Measurements from ENCODE around the gene LRP2.

Gene LRP2

DNA sequence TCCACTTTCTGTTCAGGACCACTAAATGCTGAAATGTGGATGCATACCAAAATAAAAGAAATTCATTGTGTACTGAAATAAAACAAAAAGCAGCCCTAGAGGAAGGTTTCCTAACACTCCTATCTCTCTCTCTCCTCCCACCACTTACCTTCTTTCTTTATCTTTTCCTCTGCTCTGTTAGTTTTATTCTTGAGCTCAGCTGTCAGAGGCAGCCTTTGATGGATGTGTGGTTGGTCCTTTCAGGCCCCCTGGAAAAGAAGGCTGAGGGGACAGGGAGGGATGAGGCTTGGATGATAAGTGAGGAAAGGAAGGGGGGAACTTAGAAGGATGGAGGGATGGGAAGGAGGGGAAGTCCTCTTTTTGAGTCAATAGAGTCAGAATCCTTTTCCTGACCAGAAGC, 245.3 kb downstream of the LRP2 start:
- no peak for TF ChIP-seq PAX5 (IDR thresholded peaks at IDR 0.05; ENCODE audit: insufficient read depth, low read length, severe bottlenecking)
- no peak for TF ChIP-seq SPI1 (IDR thresholded peaks at IDR 0.05; ENCODE audit: low read depth, low read length)
- no peak for TF ChIP-seq POLR2A (IDR thresholded peaks at IDR 0.05; ENCODE audit: low read depth, low read length)
- TF ChIP-seq TAF1 (IDR thresholded peaks at IDR 0.05; ENCODE audit: low read depth, low read length), result no peak
- no peak for TF ChIP-seq POLR2AphosphoS5 (IDR thresholded peaks at IDR 0.05; ENCODE audit: low read depth, low read length)
- TF ChIP-seq POU2F2 (IDR thresholded peaks at IDR 0.05; ENCODE audit: low read depth, low read length), result no peak
- no peak for DNase-seq (ENCODE audit: insufficient read length, low spot score)
- FAIRE-seq, result no peak

DNA sequence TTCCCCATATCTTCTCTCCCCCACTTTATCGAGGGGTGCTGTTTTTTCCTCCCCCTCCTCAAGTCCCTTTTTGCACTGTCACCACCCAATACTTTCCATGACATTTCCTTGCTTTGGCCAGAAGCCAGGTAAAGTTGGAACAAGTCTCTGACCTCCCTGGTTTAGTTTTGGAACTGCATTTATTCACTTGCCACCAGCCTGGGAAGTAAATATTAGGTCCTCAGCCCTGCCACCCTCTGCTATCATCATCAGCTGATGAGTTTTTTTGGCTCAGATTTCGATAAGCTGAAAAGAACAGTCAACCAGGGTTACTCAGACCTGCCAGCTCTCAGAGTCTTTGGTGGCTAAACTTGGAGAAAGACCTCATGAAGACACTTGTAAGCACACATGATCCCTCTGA, 246.0 kb downstream of the LRP2 start:
- no peak for FAIRE-seq

DNA sequence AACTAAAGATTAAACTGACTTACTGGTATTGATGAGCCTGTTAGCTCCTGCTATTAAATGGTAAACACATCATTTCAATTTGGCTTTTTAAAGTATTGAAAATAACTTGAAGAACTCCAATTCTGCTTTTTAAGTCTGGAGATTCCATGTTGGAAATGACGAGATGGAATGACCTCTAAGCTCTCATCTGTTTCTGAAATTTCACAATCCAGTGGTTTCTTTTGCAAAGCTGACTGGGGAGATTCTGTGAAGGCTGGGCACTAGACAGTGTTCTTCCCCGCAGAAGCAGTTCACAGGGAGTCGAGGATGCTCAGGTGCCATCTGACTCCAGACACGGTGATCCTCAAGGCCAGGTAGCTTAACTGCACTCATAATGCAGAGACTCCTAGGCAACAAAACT, 248.3 kb downstream of the LRP2 start:
- no peak for DNase-seq (ENCODE audit: insufficient read length, low spot score)
- TF ChIP-seq PAX5 (IDR thresholded peaks at IDR 0.05; ENCODE audit: insufficient read depth, low read length, severe bottlenecking) (no peak), POLR2AphosphoS5 (IDR thresholded peaks at IDR 0.05; ENCODE audit: low read depth, low read length) (no peak), SPI1 (IDR thresholded peaks at IDR 0.05; ENCODE audit: low read depth, low read length) (no peak), TAF1 (IDR thresholded peaks at IDR 0.05; ENCODE audit: low read depth, low read length) (no peak), POLR2A (IDR thresholded peaks at IDR 0.05; ENCODE audit: low read depth, low read length) (no peak), POU2F2 (IDR thresholded peaks at IDR 0.05; ENCODE audit: low read depth, low read length) (no peak)
- no peak for FAIRE-seq

More for the DNA sequence above, 246.0 kb downstream of the LRP2 start:
- no peak for DNase-seq (ENCODE audit: insufficient read length, low spot score)
- TF ChIP-seq TAF1 (IDR thresholded peaks at IDR 0.05; ENCODE audit: low read depth, low read length) (no peak), PAX5 (IDR thresholded peaks at IDR 0.05; ENCODE audit: insufficient read depth, low read length, severe bottlenecking) (no peak), POLR2AphosphoS5 (IDR thresholded peaks at IDR 0.05; ENCODE audit: low read depth, low read length) (no peak), SPI1 (IDR thresholded peaks at IDR 0.05; ENCODE audit: low read depth, low read length) (no peak), POLR2A (IDR thresholded peaks at IDR 0.05; ENCODE audit: low read depth, low read length) (no peak), POU2F2 (IDR thresholded peaks at IDR 0.05; ENCODE audit: low read depth, low read length) (no peak)

DNA sequence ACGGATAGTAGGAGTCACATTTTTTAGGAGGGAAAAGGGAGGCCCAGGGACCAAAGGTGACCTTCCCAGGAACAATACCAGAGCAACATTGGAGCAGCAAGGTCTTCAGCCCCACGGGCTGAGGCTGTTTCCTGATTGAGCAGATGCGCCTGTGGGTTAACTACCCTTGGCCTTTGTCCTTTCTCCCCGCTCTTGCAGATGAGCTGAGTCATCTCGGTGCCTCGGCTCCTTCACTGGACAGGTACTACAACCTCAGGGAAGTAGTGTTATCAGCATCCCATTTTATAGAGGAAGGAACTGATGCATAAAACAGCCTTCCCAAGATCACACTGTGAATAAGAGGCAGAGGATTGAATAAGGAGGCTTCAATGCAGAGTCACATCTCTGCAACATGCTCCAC, 249.5 kb downstream of the LRP2 start:
- DNase-seq (ENCODE audit: insufficient read length, low spot score), result no peak
- no peak for TF ChIP-seq TAF1 (IDR thresholded peaks at IDR 0.05; ENCODE audit: low read depth, low read length)
- TF ChIP-seq POU2F2 (IDR thresholded peaks at IDR 0.05; ENCODE audit: low read depth, low read length), result no peak
- TF ChIP-seq POLR2AphosphoS5 (IDR thresholded peaks at IDR 0.05; ENCODE audit: low read depth, low read length), result no peak
- TF ChIP-seq PAX5 (IDR thresholded peaks at IDR 0.05; ENCODE audit: insufficient read depth, low read length, severe bottlenecking), result no peak
- FAIRE-seq, result no peak

DNA sequence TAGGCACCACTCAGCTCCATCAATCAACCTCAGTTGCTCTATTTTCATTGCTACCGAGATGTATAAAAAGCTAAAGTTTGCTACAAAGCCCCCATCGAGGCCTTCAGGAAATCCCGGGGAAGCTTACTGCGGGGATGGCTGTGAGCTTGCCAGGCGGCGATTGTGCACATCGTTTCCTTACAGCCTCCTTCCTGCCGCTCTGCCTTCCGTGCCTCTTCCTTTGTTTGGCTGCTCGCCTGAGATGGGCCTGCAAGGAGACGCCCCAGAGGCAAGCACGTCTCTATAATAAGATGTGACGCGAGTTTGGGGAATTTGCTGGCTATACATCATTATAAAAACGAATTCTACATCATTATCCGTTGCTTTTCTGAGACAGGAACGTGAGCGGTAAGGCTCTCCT, 251.4 kb downstream of the LRP2 start:
- DNase-seq (ENCODE audit: insufficient read length, low spot score) (no peak), FAIRE-seq (no peak)

DNA sequence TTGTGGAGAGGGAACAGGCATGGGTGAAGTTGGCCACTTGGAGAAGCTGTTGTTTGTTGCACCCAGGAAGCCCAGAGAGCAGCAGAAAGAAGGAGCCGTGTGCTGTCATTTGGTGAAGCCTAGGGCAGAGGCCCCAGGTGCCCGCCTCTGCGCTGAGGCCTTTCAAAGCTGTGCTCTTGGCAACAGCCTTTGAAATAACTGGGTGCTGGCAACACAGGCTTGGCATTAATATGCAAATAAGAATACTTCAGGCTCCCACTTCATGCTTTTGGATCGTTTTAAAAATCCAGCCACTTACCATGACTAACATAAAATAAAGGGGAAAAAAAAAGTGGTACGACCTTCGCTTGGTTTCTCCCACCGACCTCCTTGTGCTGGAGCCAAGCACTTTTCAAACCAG, 251.9 kb downstream of the LRP2 start:
- no peak for DNase-seq (ENCODE audit: insufficient read length, low spot score)
- FAIRE-seq, result no peak
- no peak for TF ChIP-seq POLR2AphosphoS5 (IDR thresholded peaks at IDR 0.05; ENCODE audit: low read depth, low read length)
- TF ChIP-seq POU2F2 (IDR thresholded peaks at IDR 0.05; ENCODE audit: low read depth, low read length), result no peak
- TF ChIP-seq POLR2A (IDR thresholded peaks at IDR 0.05; ENCODE audit: low read depth, low read length), result no peak
- no peak for TF ChIP-seq TAF1 (IDR thresholded peaks at IDR 0.05; ENCODE audit: low read depth, low read length)
- TF ChIP-seq PAX5 (IDR thresholded peaks at IDR 0.05; ENCODE audit: insufficient read depth, low read length, severe bottlenecking), result no peak
- no peak for TF ChIP-seq SPI1 (IDR thresholded peaks at IDR 0.05; ENCODE audit: low read depth, low read length)

More for the DNA sequence above, 251.4 kb downstream of the LRP2 start:
- no peak for TF ChIP-seq POU2F2 (IDR thresholded peaks at IDR 0.05; ENCODE audit: low read depth, low read length)
- no peak for TF ChIP-seq TAF1 (IDR thresholded peaks at IDR 0.05; ENCODE audit: low read depth, low read length)
- no peak for TF ChIP-seq PAX5 (IDR thresholded peaks at IDR 0.05; ENCODE audit: insufficient read depth, low read length, severe bottlenecking)
- no peak for TF ChIP-seq POLR2AphosphoS5 (IDR thresholded peaks at IDR 0.05; ENCODE audit: low read depth, low read length)
- TF ChIP-seq SPI1 (IDR thresholded peaks at IDR 0.05; ENCODE audit: low read depth, low read length), result no peak
- no peak for TF ChIP-seq POLR2A (IDR thresholded peaks at IDR 0.05; ENCODE audit: low read depth, low read length)

DNA sequence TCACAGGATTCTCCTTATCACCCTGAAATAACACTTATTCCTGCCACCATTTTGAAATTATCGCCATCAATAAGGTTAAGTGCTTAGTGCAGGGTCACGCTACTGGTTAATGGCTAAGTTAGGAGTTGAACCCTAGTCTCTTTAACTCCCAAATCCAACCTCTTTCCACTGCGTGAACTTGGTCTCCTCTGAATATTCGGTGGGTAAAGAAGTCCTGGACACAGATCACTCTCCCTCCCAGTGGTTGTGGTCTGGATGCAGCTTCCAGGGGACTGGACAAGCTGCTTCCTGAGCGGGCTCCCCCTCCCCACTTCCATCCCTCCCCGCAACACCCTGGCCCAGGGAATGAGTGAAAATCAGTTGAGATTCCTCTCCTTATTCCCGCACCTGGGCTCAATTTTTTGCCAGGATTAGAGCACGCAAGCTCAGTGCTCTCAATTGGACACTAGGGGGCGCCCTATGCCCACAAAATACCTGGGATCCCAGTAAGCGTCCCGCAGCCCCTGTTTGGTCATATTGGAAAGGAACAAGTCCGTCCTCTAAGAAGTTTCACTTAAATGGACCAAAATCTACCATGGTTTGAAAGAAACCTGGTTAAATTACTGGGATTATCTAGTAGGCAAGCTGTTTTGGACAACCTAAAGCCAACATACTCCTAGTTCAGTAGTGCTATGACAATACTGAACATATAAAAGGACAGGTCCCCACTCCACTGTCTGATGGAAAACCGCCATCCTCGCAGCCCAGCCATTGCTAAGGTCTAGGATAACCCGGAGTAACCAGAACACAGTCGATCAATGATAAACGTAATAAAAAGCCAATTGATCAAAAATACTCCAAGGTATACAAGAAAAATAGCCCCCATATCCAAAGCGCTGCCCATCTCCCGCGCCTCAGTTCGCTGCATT, 252.6 kb downstream of the LRP2 start:
- TF ChIP-seq POLR2A (IDR thresholded peaks at IDR 0.05; ENCODE audit: low read depth, low read length) (no peak), TAF1 (IDR thresholded peaks at IDR 0.05; ENCODE audit: low read depth, low read length) (no peak), PAX5 (IDR thresholded peaks at IDR 0.05; ENCODE audit: insufficient read depth, low read length, severe bottlenecking) (no peak), POLR2AphosphoS5 (IDR thresholded peaks at IDR 0.05; ENCODE audit: low read depth, low read length) (no peak), SPI1 (IDR thresholded peaks at IDR 0.05; ENCODE audit: low read depth, low read length) (no peak), POU2F2 (IDR thresholded peaks at IDR 0.05; ENCODE audit: low read depth, low read length) (no peak)
- FAIRE-seq (no peak), DNase-seq (ENCODE audit: insufficient read length, low spot score) (peak; percentile 7)

DNA sequence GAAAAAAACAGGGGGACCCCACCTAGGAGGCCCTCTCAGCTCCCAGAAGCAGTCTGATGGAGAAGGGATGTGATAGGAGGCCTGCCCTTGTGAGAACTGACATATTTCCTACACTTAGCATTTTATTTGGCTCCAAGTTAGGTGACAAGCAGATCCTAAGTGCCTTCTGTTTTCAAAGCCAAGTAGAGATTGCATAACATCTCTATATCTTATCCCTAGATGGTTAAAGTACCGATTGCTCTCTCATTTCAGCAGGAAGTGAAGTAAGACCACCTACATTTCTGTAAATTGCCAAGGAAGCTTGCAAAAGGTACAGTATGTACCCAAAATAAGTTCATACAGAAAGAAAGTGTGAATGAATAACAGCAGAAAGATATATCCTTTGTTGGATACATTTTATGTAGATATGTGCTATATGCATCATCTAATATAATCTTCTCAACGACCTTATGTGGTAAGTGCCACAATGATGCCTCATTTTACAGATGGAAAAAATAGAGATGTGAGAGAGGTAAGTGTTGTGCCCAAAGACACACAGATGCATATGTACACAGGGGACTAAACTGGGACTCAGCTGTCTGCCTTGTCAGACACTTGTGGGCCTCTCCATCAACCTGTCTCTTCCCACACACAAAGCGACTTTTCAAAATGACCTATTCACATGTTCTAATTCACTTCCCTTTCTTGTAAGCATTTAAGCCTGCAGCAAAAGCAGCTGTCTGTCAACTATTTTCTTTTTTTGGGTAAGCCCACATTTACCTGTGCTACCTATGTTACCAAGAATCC, 254.0 kb downstream of the LRP2 start:
- DNase-seq (ENCODE audit: insufficient read length, low spot score) (no peak), FAIRE-seq (no peak)
- TF ChIP-seq POLR2A (IDR thresholded peaks at IDR 0.05; ENCODE audit: low read depth, low read length) (no peak), SPI1 (IDR thresholded peaks at IDR 0.05; ENCODE audit: low read depth, low read length) (0 out of 2 replicates have a peak, but pooled peaks have one; percentile 25), POLR2AphosphoS5 (IDR thresholded peaks at IDR 0.05; ENCODE audit: low read depth, low read length) (no peak), POU2F2 (IDR thresholded peaks at IDR 0.05; ENCODE audit: low read depth, low read length) (no peak), PAX5 (IDR thresholded peaks at IDR 0.05; ENCODE audit: insufficient read depth, low read length, severe bottlenecking) (no peak)

DNA sequence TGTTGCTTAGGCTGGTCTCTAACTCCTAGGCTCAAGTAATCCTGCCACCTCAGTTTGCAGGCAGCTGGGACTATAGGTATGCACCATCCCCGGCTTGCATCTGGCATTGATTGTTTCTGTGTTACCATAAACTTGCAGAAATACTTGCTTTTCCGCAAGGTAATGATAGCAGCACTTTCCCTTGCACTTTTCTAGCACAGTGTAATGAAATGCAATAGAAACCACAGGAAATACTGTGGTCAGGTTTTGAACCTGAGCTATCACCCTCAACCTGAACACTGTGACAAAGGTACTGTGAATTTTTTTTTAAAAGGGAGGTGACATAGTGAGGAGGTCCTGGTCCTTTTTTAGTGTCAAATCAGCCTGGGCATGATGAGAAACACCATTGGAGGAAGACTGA, 254.7 kb downstream of the LRP2 start:
- DNase-seq (ENCODE audit: insufficient read length, low spot score) (no peak), FAIRE-seq (no peak)
- no peak for TF ChIP-seq POLR2A (IDR thresholded peaks at IDR 0.05; ENCODE audit: low read depth, low read length)
- no peak for TF ChIP-seq TAF1 (IDR thresholded peaks at IDR 0.05; ENCODE audit: low read depth, low read length)
- TF ChIP-seq SPI1 (IDR thresholded peaks at IDR 0.05; ENCODE audit: low read depth, low read length), result no peak
- TF ChIP-seq PAX5 (IDR thresholded peaks at IDR 0.05; ENCODE audit: insufficient read depth, low read length, severe bottlenecking), result no peak
- no peak for TF ChIP-seq POU2F2 (IDR thresholded peaks at IDR 0.05; ENCODE audit: low read depth, low read length)
- TF ChIP-seq POLR2AphosphoS5 (IDR thresholded peaks at IDR 0.05; ENCODE audit: low read depth, low read length), result no peak
